HepG2 (cell line): ENCODE measurements around the gene C9orf50. TPM values are rescaled to one million over a fixed set of nuclear protein-coding genes. Genes with fewer than 3 reads are reported as not detected.

Experiments
- ASH2L ChIP-seq: fragments of 300-600, 200-600 bp; sonication (generic); IDR thresholded peaks from 2 replicates; pipeline ENCODE4 v1.7.0; 2017; ENCODE audit warnings: low read depth, mild to moderate bottlenecking, moderate library complexity, mixed read lengths, low read length; ENCODE audit not compliant: insufficient read length
- ATF7 ChIP-seq, 2 experiments: fragments of 450-650 bp in 1 of 2; sonication (generic) in 1 of 2; formaldehyde crosslinking in 1 of 2; IDR thresholded peaks; 2 replicates each; pipeline versions ENCODE4 v1.4.0 to v1.6.1; 2016 to 2020; ENCODE audit warnings: antibody characterized with exemption in 1 of 2, mild to moderate bottlenecking in 1 of 2, missing genetic modification reagents in 1 of 2
- FOXP1 ChIP-seq, 2 experiments: fragments of 450-650 bp in 1 of 2; IDR thresholded peaks; 2 replicates each; pipeline ENCODE4 v1.6.1; 2017 to 2018; ENCODE audit warnings: antibody characterized with exemption in 1 of 2
- GTF2F1 ChIP-seq: fragments of 150-350 bp; IDR thresholded peaks from 2 replicates; pipeline ENCODE4 v1.6.1; 2014; ENCODE audit warnings: low read length
- HINFP ChIP-seq: sonication (generic); formaldehyde crosslinking; IDR thresholded peaks from 2 replicates; pipeline ENCODE4 v1.4.0; 2020; ENCODE audit warnings: low read depth, mild to moderate bottlenecking, missing genetic modification reagents
- LCORL ChIP-seq, 2 experiments: fragments of 450-650 bp in 1 of 2; sonication (generic) in 1 of 2; formaldehyde crosslinking in 1 of 2; IDR thresholded peaks; 2 replicates each; pipeline versions ENCODE4 v1.5.0 to v1.6.1; 2017 to 2020; ENCODE audit warnings: antibody characterized with exemption in 1 of 2, missing genetic modification reagents in 1 of 2
- MBD4 ChIP-seq: IDR thresholded peaks from 2 replicates; pipeline ENCODE4 v1.6.1; 2012; ENCODE audit warnings: low read length, inconsistent platforms, borderline replicate concordance
- MXD4 ChIP-seq: IDR thresholded peaks from 2 replicates; pipeline ENCODE4 v1.6.1; 2016; ENCODE audit warnings: mild to moderate bottlenecking, missing biosample characterization, missing genetic modification reagents
- ZC3H4 ChIP-seq: sonication (generic); formaldehyde crosslinking; IDR thresholded peaks from 2 replicates; pipeline ENCODE4 v1.4.0; 2020; ENCODE audit warnings: missing genetic modification reagents, borderline replicate concordance
- ZFX ChIP-seq: sonication (generic); formaldehyde crosslinking; IDR thresholded peaks from 2 replicates; pipeline ENCODE4 v1.4.0; 2020; ENCODE audit warnings: mild to moderate bottlenecking, low read depth, missing genetic modification reagents, moderate library complexity
- ZNF546 ChIP-seq: sonication (generic); formaldehyde crosslinking; conservative IDR thresholded peaks from 2 replicates; pipeline ENCODE4 v1.8.1; 2023; ENCODE audit warnings: mild to moderate bottlenecking, missing genetic modification reagents
- ZNF569 ChIP-seq: sonication (generic); formaldehyde crosslinking; IDR thresholded peaks from 2 replicates; pipeline ENCODE4 v1.5.0; 2020; ENCODE audit warnings: mild to moderate bottlenecking, missing genetic modification reagents, moderate library complexity, borderline replicate concordance
- ZNF678 ChIP-seq: sonication (generic); formaldehyde crosslinking; IDR thresholded peaks from 2 replicates; pipeline ENCODE4 v1.4.0; 2020; ENCODE audit warnings: mild to moderate bottlenecking, missing genetic modification reagents
- ZNF687 ChIP-seq: sonication (generic); formaldehyde crosslinking; IDR thresholded peaks from 2 replicates; pipeline ENCODE4 v1.5.1; 2020; ENCODE audit warnings: mild to moderate bottlenecking, missing genetic modification reagents, moderate library complexity
- polyA plus RNA-seq, 8 experiments: library from polyadenylated mRNA; depleted of rRNA in 3 of 8; stranded (reverse) in 7 of 8; unstranded in 1 of 8; fragments of >200 nt; fragmentation: Illumina TruSeq in 4 of 8; extraction: Trizol in 4 of 8; gene quantifications; 2 replicates each; pipeline versions ENCODE4 v1.2.1 to v1.2.3, GENCODE V29; 2011 to 2016; ENCODE audit warnings: low read depth in 4 of 8, missing spikeins in 1 of 8, mixed read lengths in 1 of 8; ENCODE audit not compliant: insufficient read depth in 1 of 8
- total RNA-seq, 5 experiments: library from RNA; depleted of rRNA; stranded (reverse); fragments of >200 nt; fragmentation: Illumina TruSeq; extraction: Trizol; gene quantifications; 2 replicates each; pipeline ENCODE4 v1.2.3, GENCODE V29; 2016; ENCODE audit warnings: low read depth in 1 of 5
- TF ChIP-seq, protein P1 (sequence below): sonication (generic); formaldehyde crosslinking; IDR thresholded peaks from 2 replicates; pipeline ENCODE4 v1.4.0; 2020; ENCODE audit warnings: mild to moderate bottlenecking, missing genetic modification reagents
- TF ChIP-seq, protein P2 (sequence below): IDR thresholded peaks from 2 replicates; pipeline ENCODE4 v1.6.1; 2016; ENCODE audit warnings: low read depth
- TF ChIP-seq, protein P3 (sequence below): sonication (generic); formaldehyde crosslinking; IDR thresholded peaks from 2 replicates; pipeline ENCODE4 v1.9.0; 2022; ENCODE audit warnings: low read depth, missing genetic modification reagents

The C9orf50 gene
- total and polyA plus RNA-seq, 2 of the 13 experiments (the other 11 are each of a cell fraction or from before 2014, with no cell fraction given) = not detected

GRCh38 chr9:129608561-129609481 is 12.1 kb downstream of the C9orf50 start (continued):
- TF ChIP-seq, protein P1, sequence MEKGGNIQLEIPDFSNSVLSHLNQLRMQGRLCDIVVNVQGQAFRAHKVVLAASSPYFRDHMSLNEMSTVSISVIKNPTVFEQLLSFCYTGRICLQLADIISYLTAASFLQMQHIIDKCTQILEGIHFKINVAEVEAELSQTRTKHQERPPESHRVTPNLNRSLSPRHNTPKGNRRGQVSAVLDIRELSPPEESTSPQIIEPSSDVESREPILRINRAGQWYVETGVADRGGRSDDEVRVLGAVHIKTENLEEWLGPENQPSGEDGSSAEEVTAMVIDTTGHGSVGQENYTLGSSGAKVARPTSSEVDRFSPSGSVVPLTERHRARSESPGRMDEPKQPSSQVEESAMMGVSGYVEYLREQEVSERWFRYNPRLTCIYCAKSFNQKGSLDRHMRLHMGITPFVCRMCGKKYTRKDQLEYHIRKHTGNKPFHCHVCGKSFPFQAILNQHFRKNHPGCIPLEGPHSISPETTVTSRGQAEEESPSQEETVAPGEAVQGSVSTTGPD = no peak
- TF ChIP-seq ASH2L = no peak
- TF ChIP-seq ATF7 (IDR thresholded peaks at IDR 0.05) = no peak
- TF ChIP-seq ATF7 (CRISPR knock-in tag; IDR thresholded peaks at IDR 0.05) = no peak
- no peak for TF ChIP-seq FOXP1 (IDR thresholded peaks at IDR 0.05)
- TF ChIP-seq FOXP1 (CRISPR knock-in tag; IDR thresholded peaks at IDR 0.05) = no peak
- TF ChIP-seq ZNF546 (CRISPR knock-in tag) = no peak
- TF ChIP-seq ZNF678 (CRISPR knock-in tag) = no peak
- TF ChIP-seq, protein P2, sequence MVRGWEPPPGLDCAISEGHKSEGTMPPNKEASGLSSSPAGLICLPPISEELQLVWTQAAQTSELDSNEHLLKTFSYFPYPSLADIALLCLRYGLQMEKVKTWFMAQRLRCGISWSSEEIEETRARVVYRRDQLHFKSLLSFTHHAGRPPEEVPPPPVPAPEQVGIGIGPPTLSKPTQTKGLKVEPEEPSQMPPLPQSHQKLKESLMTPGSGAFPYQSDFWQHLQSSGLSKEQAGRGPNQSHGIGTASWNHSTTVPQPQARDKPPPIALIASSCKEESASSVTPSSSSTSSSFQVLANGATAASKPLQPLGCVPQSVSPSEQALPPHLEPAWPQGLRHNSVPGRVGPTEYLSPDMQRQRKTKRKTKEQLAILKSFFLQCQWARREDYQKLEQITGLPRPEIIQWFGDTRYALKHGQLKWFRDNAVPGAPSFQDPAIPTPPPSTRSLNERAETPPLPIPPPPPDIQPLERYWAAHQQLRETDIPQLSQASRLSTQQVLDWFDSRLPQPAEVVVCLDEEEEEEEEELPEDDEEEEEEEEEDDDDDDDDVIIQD (CRISPR knock-in tag) = no peak
- TF ChIP-seq ZFX (CRISPR knock-in tag) = no peak
- peak; percentile 59 for TF ChIP-seq ZNF687 (CRISPR knock-in tag)
- TF ChIP-seq MXD4 (CRISPR knock-in tag) = no peak
- TF ChIP-seq ZC3H4 (CRISPR knock-in tag) = no peak
- no peak for TF ChIP-seq LCORL (IDR thresholded peaks at IDR 0.05)
- 0 out of 2 replicates have a peak, but pooled peaks have one; percentile 47 for TF ChIP-seq LCORL (CRISPR knock-in tag; IDR thresholded peaks at IDR 0.05)
- no peak for TF ChIP-seq MBD4
- TF ChIP-seq HINFP (CRISPR knock-in tag) = no peak
- no peak for TF ChIP-seq ZNF569 (CRISPR knock-in tag)
- no peak for TF ChIP-seq GTF2F1
- TF ChIP-seq, protein P3, sequence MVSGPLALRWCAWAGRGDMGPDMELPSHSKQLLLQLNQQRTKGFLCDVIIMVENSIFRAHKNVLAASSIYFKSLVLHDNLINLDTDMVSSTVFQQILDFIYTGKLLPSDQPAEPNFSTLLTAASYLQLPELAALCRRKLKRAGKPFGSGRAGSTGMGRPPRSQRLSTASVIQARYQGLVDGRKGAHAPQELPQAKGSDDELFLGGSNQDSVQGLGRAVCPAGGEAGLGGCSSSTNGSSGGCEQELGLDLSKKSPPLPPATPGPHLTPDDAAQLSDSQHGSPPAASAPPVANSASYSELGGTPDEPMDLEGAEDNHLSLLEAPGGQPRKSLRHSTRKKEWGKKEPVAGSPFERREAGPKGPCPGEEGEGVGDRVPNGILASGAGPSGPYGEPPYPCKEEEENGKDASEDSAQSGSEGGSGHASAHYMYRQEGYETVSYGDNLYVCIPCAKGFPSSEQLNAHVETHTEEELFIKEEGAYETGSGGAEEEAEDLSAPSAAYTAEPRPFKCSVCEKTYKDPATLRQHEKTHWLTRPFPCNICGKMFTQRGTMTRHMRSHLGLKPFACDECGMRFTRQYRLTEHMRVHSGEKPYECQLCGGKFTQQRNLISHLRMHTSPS (CRISPR knock-in tag) = peak; percentile 30
